SW 1271 (cell line): ENCODE measurements around the gene PCDHA8.
"Not testable (repeated sequence)": the region's sequence is repeated elsewhere in the genome, so short reads cannot be mapped to it uniquely, and the experiment has no call there.

ENCODE experiments used
- DNase-seq, 2 experiments: peaks; one replicate each; lab custom pipeline; 2025; lab: John Stamatoyannopoulos, UW

Gene PCDHA8, protein sequence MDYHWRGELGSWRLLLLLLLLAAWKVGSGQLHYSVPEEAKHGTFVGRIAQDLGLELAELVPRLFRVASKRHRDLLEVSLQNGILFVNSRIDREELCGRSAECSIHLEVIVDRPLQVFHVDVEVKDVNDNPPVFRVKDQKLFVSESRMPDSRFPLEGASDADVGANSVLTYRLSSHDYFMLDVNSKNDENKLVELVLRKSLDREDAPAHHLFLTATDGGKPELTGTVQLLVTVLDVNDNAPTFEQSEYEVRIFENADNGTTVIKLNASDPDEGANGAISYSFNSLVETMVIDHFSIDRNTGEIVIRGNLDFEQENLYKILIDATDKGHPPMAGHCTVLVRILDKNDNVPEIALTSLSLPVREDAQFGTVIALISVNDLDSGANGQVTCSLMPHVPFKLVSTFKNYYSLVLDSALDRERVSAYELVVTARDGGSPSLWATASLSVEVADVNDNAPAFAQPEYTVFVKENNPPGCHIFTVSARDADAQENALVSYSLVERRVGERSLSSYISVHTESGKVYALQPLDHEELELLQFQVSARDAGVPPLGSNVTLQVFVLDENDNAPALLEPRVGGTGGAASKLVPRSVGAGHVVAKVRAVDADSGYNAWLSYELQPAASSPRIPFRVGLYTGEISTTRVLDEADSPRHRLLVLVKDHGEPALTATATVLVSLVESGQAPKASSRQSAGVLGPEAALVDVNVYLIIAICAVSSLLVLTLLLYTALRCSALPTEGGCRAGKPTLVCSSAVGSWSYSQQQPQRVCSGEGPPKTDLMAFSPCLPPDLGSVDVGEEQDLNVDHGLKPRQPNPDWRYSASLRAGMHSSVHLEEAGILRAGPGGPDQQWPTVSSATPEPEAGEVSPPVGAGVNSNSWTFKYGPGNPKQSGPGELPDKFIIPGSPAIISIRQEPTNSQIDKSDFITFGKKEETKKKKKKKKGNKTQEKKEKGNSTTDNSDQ

DNA sequence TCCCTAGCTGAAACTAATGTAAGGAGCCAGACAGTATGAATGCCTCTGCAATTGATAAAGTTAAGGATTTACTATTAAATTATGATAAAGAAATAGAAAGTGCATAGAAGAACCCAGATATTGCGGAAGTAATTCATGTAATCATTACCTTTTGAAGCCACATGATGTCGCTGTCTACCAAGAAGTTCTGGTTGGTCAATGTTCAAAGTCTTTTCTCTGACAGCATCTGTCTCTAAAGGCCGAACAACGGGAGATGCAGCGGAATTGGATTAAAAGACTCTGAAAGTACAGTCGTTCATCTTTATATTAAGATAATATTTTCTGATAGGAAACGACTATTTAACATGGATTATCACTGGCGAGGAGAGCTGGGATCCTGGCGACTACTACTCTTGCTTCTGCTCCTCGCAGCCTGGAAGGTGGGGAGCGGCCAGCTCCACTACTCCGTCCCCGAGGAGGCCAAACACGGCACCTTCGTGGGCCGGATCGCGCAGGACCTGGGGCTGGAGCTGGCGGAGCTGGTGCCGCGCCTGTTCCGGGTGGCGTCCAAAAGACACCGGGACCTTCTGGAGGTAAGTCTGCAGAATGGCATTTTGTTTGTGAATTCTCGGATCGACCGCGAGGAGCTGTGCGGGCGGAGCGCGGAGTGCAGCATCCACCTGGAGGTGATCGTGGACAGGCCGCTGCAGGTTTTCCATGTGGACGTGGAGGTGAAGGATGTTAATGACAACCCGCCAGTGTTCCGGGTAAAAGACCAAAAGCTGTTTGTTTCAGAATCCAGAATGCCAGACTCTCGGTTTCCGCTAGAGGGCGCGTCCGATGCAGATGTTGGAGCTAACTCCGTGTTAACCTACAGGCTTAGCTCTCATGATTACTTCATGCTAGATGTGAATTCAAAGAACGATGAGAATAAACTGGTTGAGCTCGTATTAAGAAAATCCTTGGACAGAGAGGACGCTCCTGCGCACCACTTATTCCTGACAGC is at the start of gene PCDHA8:
PCDHA8 (plus strand) TSS at position 210 of the 985 bp plus-strand sequence; CDS start at position 345, 135 bp downstream.
- peak in 1 of 2 experiments; percentile 27 for DNase-seq

DNA sequence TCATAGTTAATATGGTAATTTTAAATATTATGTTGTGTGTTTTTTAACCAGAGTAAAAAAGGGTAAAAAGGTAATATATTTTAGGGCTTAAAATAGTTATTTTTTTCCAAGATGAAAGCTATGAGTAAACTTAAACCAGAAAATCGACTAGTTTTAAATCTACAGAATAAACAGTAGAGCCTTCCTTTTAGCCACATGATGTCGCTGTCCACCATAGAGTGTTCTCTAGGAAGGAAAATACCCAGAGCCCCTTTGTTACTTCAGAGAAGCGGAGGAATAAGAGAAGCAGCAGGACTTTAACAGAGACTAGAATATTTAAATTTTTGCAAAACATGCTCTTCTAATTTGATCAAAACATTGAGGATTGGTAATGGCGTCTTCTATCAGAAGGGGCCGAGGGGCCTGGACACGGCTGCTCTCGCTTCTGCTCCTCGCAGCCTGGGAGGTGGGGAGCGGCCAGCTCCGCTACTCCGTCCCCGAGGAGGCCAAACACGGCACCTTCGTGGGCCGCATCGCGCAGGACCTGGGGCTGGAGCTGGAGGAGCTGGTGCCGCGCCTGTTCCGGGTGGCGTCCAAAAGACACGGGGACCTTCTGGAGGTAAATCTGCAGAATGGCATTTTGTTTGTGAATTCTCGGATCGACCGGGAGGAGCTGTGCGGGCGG is 46.3 kb upstream of the PCDHA8 start, which contains the start of gene PCDHA2:
PCDHA2 (plus strand) TSS at position 258 of the 664 bp plus-strand sequence.
- DNase-seq, result no peak

GRCh38 chr5:140795259-140795641 is 45.7 kb upstream of the PCDHA8 start:
- no peak for DNase-seq

- not testable (repeated sequence) for DNase-seq
Measured at GRCh38 chr5:140796072-140796717, 44.8 kb upstream of the PCDHA8 start.

- DNase-seq, result no peak
Measured at GRCh38 chr5:140796718-140797095, 44.3 kb upstream of the PCDHA8 start.

DNA sequence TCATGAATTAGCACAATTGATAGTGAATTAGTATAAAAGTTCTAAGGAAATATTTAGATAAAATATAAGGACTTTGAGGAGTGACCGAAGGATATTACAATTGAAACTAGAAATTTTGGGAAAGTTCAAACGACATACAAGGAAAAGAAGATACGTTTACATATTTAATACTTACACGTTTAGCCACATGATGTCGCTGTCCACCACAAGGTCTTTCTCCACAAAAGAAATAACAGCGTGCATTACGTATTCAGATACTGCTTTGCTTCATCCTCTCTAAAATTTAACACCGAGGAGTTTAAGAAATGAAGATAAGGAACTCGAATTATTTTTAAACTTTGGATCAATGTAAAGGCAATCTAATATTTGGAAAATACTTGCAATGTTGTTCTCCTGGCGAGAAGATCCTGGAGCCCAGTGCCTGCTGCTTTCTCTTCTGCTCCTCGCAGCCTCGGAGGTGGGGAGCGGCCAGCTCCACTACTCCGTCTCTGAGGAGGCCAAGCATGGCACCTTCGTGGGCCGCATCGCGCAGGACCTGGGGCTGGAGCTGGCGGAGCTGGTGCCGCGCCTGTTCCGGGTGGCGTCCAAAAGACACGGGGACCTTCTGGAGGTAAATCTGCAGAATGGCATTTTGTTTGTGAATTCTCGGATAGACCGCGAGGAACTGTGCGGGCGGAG is 40.0 kb upstream of the PCDHA8 start, which contains the start of gene PCDHA3:
PCDHA3 (plus strand) TSS at position 242 of the 678 bp plus-strand sequence.
- no peak for DNase-seq

DNA sequence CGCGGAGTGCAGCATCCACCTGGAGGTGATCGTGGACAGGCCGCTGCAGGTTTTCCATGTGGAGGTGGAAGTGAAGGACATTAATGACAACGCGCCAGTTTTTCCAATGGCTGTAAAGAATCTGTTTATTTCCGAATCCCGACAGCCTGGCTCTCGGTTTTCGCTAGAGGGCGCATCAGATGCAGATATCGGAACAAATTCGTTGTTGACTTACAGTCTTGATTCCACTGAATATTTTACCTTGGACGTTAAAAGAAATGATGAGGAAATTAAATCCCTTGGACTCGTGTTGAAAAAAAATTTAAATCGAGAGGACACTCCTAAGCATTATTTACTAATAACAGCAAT is 39.5 kb upstream of the PCDHA8 start:
- DNase-seq, result no peak

DNA sequence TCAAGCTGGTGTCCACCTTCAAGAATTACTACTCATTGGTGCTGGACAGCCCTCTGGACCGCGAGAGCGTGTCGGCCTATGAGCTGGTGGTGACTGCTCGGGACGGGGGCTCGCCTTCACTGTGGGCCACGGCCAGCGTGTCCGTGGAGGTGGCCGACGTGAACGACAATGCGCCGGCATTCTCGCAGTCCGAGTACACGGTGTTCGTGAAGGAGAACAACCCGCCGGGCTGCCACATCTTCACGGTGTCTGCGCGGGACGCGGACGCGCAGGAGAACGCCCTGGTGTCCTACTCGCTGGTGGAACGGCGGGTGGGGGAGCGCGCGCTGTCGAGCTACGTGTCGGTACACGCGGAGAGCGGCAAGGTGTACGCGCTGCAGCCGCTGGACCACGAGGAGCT is 38.6 kb upstream of the PCDHA8 start:
- DNase-seq, result not testable (repeated sequence)

- no peak for DNase-seq
Measured at GRCh38 chr5:140802781-140803271, 38.2 kb upstream of the PCDHA8 start.

GRCh38 chr5:140806834-140807775 is 33.9 kb upstream of the PCDHA8 start, which contains the start of gene PCDHA4:
PCDHA4 (plus strand) TSS chr5:140807068.
- DNase-seq, result peak; percentile 32 to 79

DNA sequence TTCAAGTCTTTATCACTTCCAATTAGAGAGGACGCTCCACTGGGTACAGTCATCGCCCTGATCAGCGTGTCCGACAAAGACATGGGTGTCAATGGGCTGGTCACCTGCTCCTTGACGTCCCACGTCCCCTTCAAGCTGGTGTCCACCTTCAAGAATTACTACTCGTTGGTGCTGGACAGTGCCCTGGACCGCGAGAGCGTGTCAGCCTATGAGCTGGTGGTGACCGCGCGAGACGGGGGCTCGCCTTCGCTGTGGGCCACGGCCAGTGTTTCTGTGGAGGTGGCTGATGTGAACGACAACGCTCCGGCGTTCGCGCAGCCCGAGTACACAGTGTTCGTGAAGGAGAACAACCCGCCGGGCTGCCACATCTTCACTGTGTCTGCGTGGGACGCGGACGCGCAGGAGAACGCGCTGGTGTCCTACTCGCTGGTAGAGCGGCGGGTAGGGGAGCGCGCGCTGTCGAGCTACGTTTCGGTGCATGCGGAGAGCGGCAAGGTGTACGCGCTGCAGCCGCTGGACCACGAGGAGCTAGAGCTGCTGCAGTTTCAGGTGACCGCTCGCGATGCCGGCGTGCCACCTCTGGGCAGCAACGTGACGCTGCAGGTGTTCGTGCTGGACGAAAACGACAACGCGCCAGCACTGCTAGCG is 32.6 kb upstream of the PCDHA8 start:
- not testable (repeated sequence) for DNase-seq

DNA sequence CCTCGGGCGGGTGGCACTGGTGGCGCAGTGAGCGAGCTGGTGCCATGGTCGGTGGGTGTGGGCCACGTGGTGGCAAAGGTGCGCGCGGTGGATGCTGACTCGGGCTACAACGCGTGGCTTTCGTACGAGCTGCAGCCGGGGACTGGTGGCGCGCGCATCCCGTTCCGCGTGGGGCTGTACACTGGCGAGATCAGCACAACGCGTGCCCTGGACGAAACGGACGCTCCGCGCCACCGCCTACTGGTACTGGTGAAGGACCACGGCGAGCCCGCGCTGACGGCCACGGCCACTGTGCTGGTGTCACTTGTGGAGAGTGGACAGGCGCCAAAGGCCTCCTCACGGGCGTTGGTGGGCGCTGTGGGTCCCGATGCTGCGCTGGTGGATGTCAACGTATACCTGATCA is 32.1 kb upstream of the PCDHA8 start:
- no peak for DNase-seq

DNA sequence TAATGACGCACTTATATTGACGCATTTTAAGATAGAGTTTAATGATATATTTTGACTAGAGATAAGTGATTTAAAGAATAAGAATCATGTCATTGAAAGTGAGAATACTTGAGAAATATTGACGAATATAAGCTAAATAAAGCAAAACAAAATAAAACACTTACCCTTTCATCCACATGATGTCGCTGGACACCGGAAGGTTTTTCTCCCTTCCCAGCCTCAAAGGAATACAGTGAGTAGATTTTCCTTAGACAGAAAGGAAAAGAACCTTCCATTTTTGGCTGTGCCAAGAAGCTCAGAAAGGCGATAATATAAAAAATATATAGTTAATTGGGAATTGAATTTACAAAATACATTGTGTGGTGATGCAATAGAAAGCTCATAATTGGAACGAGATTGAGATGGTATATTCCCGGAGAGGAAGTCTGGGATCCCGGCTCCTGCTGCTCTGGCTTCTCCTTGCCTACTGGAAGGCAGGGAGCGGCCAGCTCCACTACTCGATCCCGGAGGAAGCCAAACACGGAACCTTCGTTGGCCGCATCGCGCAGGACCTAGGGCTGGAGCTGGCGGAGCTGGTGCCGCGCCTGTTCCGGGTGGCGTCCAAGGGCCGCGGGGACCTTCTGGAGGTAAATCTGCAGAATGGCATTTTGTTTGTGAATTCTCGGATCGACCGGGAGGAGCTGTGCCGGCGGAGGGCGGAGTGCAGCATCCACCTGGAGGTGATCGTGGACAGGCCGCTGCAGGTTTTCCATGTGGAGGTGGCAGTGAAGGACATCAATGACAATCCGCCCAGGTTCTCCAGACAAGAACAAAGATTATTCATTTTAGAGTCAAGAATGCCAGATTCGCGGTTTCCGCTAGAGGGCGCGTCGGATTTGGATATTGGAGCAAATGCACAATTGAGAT is 19.4 kb upstream of the PCDHA8 start, which contains the start of gene PCDHA5:
PCDHA5 (plus strand) TSS at position 239 of the 906 bp plus-strand sequence.
- peak in 1 of 2 experiments; percentile 42 for DNase-seq

DNA sequence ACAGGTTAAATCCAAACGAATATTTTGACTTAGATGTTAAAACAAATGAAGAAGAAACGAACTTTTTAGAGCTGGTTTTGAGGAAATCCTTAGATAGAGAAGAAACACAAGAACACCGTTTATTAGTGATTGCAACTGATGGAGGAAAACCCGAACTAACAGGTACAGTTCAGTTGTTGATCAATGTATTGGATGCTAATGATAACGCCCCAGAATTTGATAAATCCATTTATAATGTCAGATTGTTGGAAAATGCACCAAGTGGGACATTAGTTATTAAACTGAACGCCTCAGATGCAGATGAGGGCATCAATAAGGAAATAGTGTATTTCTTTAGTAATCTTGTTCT is 18.7 kb upstream of the PCDHA8 start:
- no peak for DNase-seq

GRCh38 chr5:140822969-140823368 is 18.0 kb upstream of the PCDHA8 start:
- DNase-seq, result not testable (repeated sequence)

- no peak for DNase-seq
Measured at GRCh38 chr5:140823475-140823874, 17.5 kb upstream of the PCDHA8 start.
